ENCODE results near the gene RGS17. TPM values are rescaled to one million over a fixed set of nuclear protein-coding genes. Genes with fewer than 3 reads are reported as not detected.

Gene RGS17
- total RNA-seq, 1 donor from 2014 or later, result 8.1 TPM

DNA sequence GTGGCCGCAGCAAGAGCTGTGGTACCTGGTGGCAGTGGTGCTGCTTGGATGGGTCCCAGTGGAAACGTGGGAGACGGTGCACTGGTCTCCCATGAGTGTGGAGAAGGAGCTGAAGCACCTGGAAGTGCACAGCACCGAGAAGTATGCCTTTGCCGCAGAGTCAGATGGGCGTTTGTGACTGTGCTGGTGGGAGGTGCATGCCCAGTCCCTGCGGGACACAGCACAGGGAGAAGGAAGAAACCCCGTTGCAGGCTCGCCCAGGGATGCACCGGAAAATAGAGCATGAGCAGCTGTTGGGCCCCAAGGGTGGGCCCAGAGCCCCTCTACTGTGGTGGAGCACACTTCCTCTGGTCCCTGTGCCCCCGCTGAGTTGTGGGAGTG, 19.3 kb upstream of the RGS17 start:
- H3K9me3 Mint-ChIP-seq, result peaks cover 5% of the 10 kb centered on the region
- no peak overlapping the region for H2AFZ ChIP-seq (replicated peaks)

GRCh38 chr6:153149891-153150290, 18.8 kb upstream of the RGS17 start:
- H3K4me3 Mint-ChIP-seq, result no peak overlapping the region
- TF ChIP-seq, protein P1, sequence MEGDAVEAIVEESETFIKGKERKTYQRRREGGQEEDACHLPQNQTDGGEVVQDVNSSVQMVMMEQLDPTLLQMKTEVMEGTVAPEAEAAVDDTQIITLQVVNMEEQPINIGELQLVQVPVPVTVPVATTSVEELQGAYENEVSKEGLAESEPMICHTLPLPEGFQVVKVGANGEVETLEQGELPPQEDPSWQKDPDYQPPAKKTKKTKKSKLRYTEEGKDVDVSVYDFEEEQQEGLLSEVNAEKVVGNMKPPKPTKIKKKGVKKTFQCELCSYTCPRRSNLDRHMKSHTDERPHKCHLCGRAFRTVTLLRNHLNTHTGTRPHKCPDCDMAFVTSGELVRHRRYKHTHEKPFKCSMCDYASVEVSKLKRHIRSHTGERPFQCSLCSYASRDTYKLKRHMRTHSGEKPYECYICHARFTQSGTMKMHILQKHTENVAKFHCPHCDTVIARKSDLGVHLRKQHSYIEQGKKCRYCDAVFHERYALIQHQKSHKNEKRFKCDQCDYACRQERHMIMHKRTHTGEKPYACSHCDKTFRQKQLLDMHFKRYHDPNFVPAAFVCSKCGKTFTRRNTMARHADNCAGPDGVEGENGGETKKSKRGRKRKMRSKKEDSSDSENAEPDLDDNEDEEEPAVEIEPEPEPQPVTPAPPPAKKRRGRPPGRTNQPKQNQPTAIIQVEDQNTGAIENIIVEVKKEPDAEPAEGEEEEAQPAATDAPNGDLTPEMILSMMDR (IDR thresholded peaks at IDR 0.05), result no peak
- TF ChIP-seq EZH2 (IDR thresholded peaks at IDR 0.05), result no peak
- TF ChIP-seq EZH2phosphoT487 (IDR thresholded peaks at IDR 0.05), result no peak

More for the DNA sequence above, 19.3 kb upstream of the RGS17 start:
- TF ChIP-seq EZH2 (IDR thresholded peaks at IDR 0.05) (no peak), EZH2phosphoT487 (IDR thresholded peaks at IDR 0.05) (no peak)
- TF ChIP-seq, protein P1 (IDR thresholded peaks at IDR 0.05), result no peak
- Histone ChIP-seq H3K4me2 (no peak overlapping the region), H3K4me1 (no peaks in the 10 kb centered on the region), H3K27ac (no peak overlapping the region), H3K9me3 (ENCODE audit: low read depth) (no peaks in the 10 kb centered on the region), H3K36me3 (no peaks in the 10 kb centered on the region), H3F3A (ENCODE audit: low read depth) (no peaks in the 10 kb centered on the region), H3K9ac (no peak overlapping the region), H3K27me3 (no peaks in the 10 kb centered on the region), H3K4me3 (no peak overlapping the region), H4K20me1 (ENCODE audit: low read depth) (no peaks in the 10 kb centered on the region), H3K79me2 (ENCODE audit: low read depth) (no peaks in the 10 kb centered on the region)
- DNase-seq (ENCODE audit: low spot score), result no peak
- peaks cover 5% of the 10 kb centered on the region for H3K4me1 Mint-ChIP-seq
- H3K27ac Mint-ChIP-seq, result no peak overlapping the region
- no peaks in the 10 kb centered on the region for H3K36me3 Mint-ChIP-seq
- H3K4me3 Mint-ChIP-seq, result no peak overlapping the region
- H3K27me3 Mint-ChIP-seq (ENCODE audit: insufficient read depth, low read depth), result peaks cover 3% of the 10 kb centered on the region

DNA sequence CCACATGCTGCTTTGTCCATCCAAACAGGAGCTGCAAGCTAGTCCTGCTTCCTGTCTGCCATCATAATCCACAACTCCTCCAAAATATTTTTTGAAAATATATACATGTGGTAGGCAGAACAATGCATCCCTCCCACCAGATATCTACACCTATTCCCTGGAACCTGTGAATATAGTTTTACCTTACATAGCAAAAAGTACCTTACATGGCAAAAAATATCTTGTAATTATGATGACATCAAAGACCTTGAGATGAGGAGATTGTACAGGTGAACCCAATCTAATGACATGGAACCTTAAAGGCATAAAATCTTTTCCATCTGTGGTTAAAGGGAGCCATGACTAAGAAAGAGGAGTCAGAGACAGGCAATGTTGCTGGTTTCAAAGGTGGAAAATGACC, 15.3 kb upstream of the RGS17 start:
- Histone ChIP-seq H3K9me3 (ENCODE audit: low read depth) (no peaks in the 10 kb centered on the region), H3F3A (ENCODE audit: low read depth) (no peaks in the 10 kb centered on the region), H3K79me2 (ENCODE audit: low read depth) (no peaks in the 10 kb centered on the region), H4K20me1 (ENCODE audit: low read depth) (no peaks in the 10 kb centered on the region), H3K27ac (no peak overlapping the region), H3K4me2 (no peak overlapping the region), H3K36me3 (no peaks in the 10 kb centered on the region), H3K4me1 (no peaks in the 10 kb centered on the region), H3K27me3 (no peaks in the 10 kb centered on the region), H3K4me3 (no peak overlapping the region), H2AFZ (replicated peaks) (no peak overlapping the region), H3K9ac (no peak overlapping the region)
- H3K9me3 Mint-ChIP-seq, result peaks cover 8% of the 10 kb centered on the region
- H3K4me3 Mint-ChIP-seq, result no peak overlapping the region
- no peak for DNase-seq (ENCODE audit: low spot score)
- no peaks in the 10 kb centered on the region for H3K36me3 Mint-ChIP-seq
- H3K27me3 Mint-ChIP-seq (ENCODE audit: insufficient read depth, low read depth), result peaks cover 3% of the 10 kb centered on the region
- H3K27ac Mint-ChIP-seq, result no peak overlapping the region
- H3K4me1 Mint-ChIP-seq, result peaks cover 5% of the 10 kb centered on the region
- TF ChIP-seq, protein P1 (IDR thresholded peaks at IDR 0.05), result no peak
- TF ChIP-seq EZH2 (IDR thresholded peaks at IDR 0.05) (no peak), EZH2phosphoT487 (IDR thresholded peaks at IDR 0.05) (no peak)

More at GRCh38 chr6:153149891-153150290, 18.8 kb upstream of the RGS17 start:
- Histone ChIP-seq H3K9me3 (ENCODE audit: low read depth) (no peaks in the 10 kb centered on the region), H4K20me1 (ENCODE audit: low read depth) (no peaks in the 10 kb centered on the region), H3K4me2 (no peak overlapping the region), H3K4me1 (no peaks in the 10 kb centered on the region), H2AFZ (replicated peaks) (no peak overlapping the region), H3K27ac (no peak overlapping the region), H3K79me2 (ENCODE audit: low read depth) (no peaks in the 10 kb centered on the region), H3K36me3 (no peaks in the 10 kb centered on the region), H3K4me3 (no peak overlapping the region), H3F3A (ENCODE audit: low read depth) (no peaks in the 10 kb centered on the region), H3K27me3 (no peaks in the 10 kb centered on the region), H3K9ac (no peak overlapping the region)
- peaks cover 8% of the 10 kb centered on the region for H3K9me3 Mint-ChIP-seq
- H3K27me3 Mint-ChIP-seq (ENCODE audit: insufficient read depth, low read depth), result peaks cover 3% of the 10 kb centered on the region
- H3K4me1 Mint-ChIP-seq, result peaks cover 5% of the 10 kb centered on the region
- DNase-seq (ENCODE audit: low spot score), result no peak
- H3K27ac Mint-ChIP-seq, result no peak overlapping the region
- no peaks in the 10 kb centered on the region for H3K36me3 Mint-ChIP-seq
